H9 (cell line): ENCODE results near the gene ASCC2. TPM values are rescaled to one million over a fixed set of nuclear protein-coding genes. Genes with fewer than 3 reads are reported as not detected.
A peak's percentile ranks its signal among the peaks of the same experiment; 100 is the strongest.

Source experiments
- DNase-seq: peaks from one replicate; pipeline ENCODE4 v3.0.0-alpha.2; 2017
- H2AFZ ChIP-seq: one replicate; pipeline ENCODE4 v1.6.1; 2013; ENCODE audit warnings: mild to moderate bottlenecking, low read length, control low read depth, moderate library complexity
- H2AK5ac ChIP-seq: 2 replicates; pipeline ENCODE4 v1.6.1; 2013; ENCODE audit warnings: low read length, control low read depth, mixed read lengths; ENCODE audit not compliant: insufficient read length
- H2BK120ac ChIP-seq: one replicate; pipeline ENCODE4 v1.6.1; 2013; ENCODE audit warnings: low read depth, mild to moderate bottlenecking, low read length, control low read depth, inconsistent platforms; ENCODE audit not compliant: poor library complexity, severe bottlenecking
- H2BK12ac ChIP-seq: 2 replicates; pipeline ENCODE4 v1.6.1; 2013; ENCODE audit warnings: low read length, control low read depth, mixed read lengths, low read depth; ENCODE audit not compliant: insufficient read length
- H2BK15ac ChIP-seq: 2 replicates; pipeline ENCODE4 v1.6.1; 2013; ENCODE audit warnings: low read depth, low read length, control low read depth
- H2BK20ac ChIP-seq: one replicate; pipeline ENCODE4 v1.6.1; 2013; ENCODE audit warnings: low read depth, mild to moderate bottlenecking, low read length, control low read depth, inconsistent platforms; ENCODE audit not compliant: poor library complexity, severe bottlenecking
- H2BK5ac ChIP-seq: 2 replicates; pipeline ENCODE4 v1.6.1; 2013; ENCODE audit warnings: low read length, control low read depth, mixed read lengths; ENCODE audit not compliant: insufficient read length
- H3K14ac ChIP-seq: 2 replicates; pipeline ENCODE4 v1.6.1; 2013; ENCODE audit warnings: low read length, control low read depth; ENCODE audit not compliant: insufficient read depth
- H3K18ac ChIP-seq: 2 replicates; pipeline ENCODE4 v1.6.1; 2013; ENCODE audit warnings: low read depth, mild to moderate bottlenecking, mixed read lengths, low read length, control low read depth; ENCODE audit not compliant: insufficient read length
- H3K23ac ChIP-seq: 2 replicates; pipeline ENCODE4 v1.6.1; 2013; ENCODE audit warnings: low read length, control low read depth, mixed read lengths, low read depth; ENCODE audit not compliant: insufficient read length
- H3K23me2 ChIP-seq: 2 replicates; pipeline ENCODE4 v1.6.1; 2013; ENCODE audit warnings: low read depth, mild to moderate bottlenecking, mixed read lengths, low read length, control low read depth; ENCODE audit not compliant: insufficient read length, poor library complexity, severe bottlenecking
- H3K27ac ChIP-seq: 2 replicates; pipeline ENCODE4 v1.5.1; 2013; ENCODE audit warnings: low read length, control low read depth, mixed read lengths, low read depth; ENCODE audit not compliant: insufficient read length
- H3K27me3 ChIP-seq: 2 replicates; pipeline ENCODE4 v1.6.1; 2013; ENCODE audit warnings: low read length, control low read depth, inconsistent platforms; ENCODE audit not compliant: insufficient read depth
- H3K4ac ChIP-seq: 2 replicates; pipeline ENCODE4 v1.6.1; 2013; ENCODE audit warnings: low read depth, mild to moderate bottlenecking, control low read depth, inconsistent platforms, low read length, moderate library complexity
- H3K4me1 ChIP-seq: 2 replicates; pipeline ENCODE4 v1.6.1; 2013; ENCODE audit warnings: low read length, control low read depth, inconsistent platforms; ENCODE audit not compliant: insufficient read depth
- H3K4me2 ChIP-seq: 2 replicates; pipeline ENCODE4 v1.6.1; 2013; ENCODE audit warnings: low read length, control low read depth, mixed read lengths; ENCODE audit not compliant: insufficient read length, insufficient read depth
- H3K56ac ChIP-seq: 2 replicates; pipeline ENCODE4 v1.6.1; 2013; ENCODE audit warnings: low read depth, mild to moderate bottlenecking, mixed read lengths, low read length, control low read depth; ENCODE audit not compliant: insufficient read length
- H3K79me1 ChIP-seq: 2 replicates; pipeline ENCODE4 v1.6.1; 2013; ENCODE audit warnings: low read depth, mild to moderate bottlenecking, moderate library complexity, low read length, control low read depth, inconsistent platforms; ENCODE audit not compliant: insufficient read depth, poor library complexity, severe bottlenecking
- H3K79me2 ChIP-seq: 2 replicates; pipeline ENCODE4 v1.6.1; 2013; ENCODE audit warnings: low read length, control low read depth, inconsistent platforms; ENCODE audit not compliant: insufficient read depth
- H3K9ac ChIP-seq: 2 replicates; pipeline ENCODE4 v1.6.1; 2013; ENCODE audit warnings: low read length, control low read depth, mixed read lengths; ENCODE audit not compliant: insufficient read length; ENCODE audit errors: extremely low read depth
- H3K9me3 ChIP-seq: one replicate; pipeline ENCODE4 v1.6.1; 2013; ENCODE audit warnings: low read depth, low read length, inconsistent platforms; ENCODE audit not compliant: control insufficient read depth
- H3T11ph ChIP-seq: one replicate; pipeline ENCODE4 v1.6.1; 2013; ENCODE audit warnings: mild to moderate bottlenecking, low read length, control low read depth, inconsistent platforms
- H4K20me1 ChIP-seq: one replicate; pipeline ENCODE4 v1.6.1; 2013; ENCODE audit not compliant: control insufficient read depth, insufficient read length, insufficient read depth
- H4K5ac ChIP-seq: 2 replicates; pipeline ENCODE4 v1.6.1; 2013; ENCODE audit warnings: low read depth, mild to moderate bottlenecking, mixed read lengths, low read length, control low read depth; ENCODE audit not compliant: insufficient read length
- H4K8ac ChIP-seq: replicated peaks from 2 replicates; pipeline ENCODE4 v1.6.1; 2013; ENCODE audit warnings: low read length, control low read depth, mixed read lengths, low read depth; ENCODE audit not compliant: insufficient read length
- H4K91ac ChIP-seq: 2 replicates; pipeline ENCODE4 v1.6.1; 2013; ENCODE audit warnings: low read depth, mild to moderate bottlenecking, moderate library complexity, mixed read lengths, low read length, control low read depth; ENCODE audit not compliant: insufficient read length
- H3K27ac Mint-ChIP-seq, 3 experiments: 2 replicates in 2 of 3; 3 replicates in 1 of 3; pipeline ENCODE4 v1.8.0; 2020 to 2021; ENCODE audit warnings: mixed read lengths in 3 of 3, mild to moderate bottlenecking in 1 of 3, moderate library complexity in 1 of 3
- H3K27me3 Mint-ChIP-seq: 2 replicates; pipeline ENCODE4 v1.8.0; 2021; ENCODE audit warnings: low read depth, mild to moderate bottlenecking, moderate library complexity, mixed read lengths
- H3K36me3 Mint-ChIP-seq, 3 experiments: 2 replicates in 2 of 3; 3 replicates in 1 of 3; pipeline ENCODE4 v1.8.0; 2020 to 2021; ENCODE audit warnings: low read depth in 3 of 3, mixed read lengths in 3 of 3; ENCODE audit not compliant: insufficient read depth in 1 of 3
- H3K4me1 Mint-ChIP-seq, 2 experiments: 2 replicates each; pipeline ENCODE4 v1.8.0; 2020; ENCODE audit warnings: mixed read lengths in 2 of 2
- H3K4me3 Mint-ChIP-seq, 2 experiments: 2 replicates in 1 of 2; 3 replicates in 1 of 2; pipeline ENCODE4 v1.8.0; 2020 to 2021; ENCODE audit warnings: mild to moderate bottlenecking in 2 of 2, mixed read lengths in 2 of 2, moderate library complexity in 1 of 2
- H3K9me3 Mint-ChIP-seq, 2 experiments: 2 replicates in 1 of 2; 3 replicates in 1 of 2; pipeline ENCODE4 v1.8.0; 2020; ENCODE audit warnings: mild to moderate bottlenecking in 2 of 2, mixed read lengths in 2 of 2, moderate library complexity in 1 of 2
- WGBS: extraction: QIAGEN DNeasy Blood & Tissue Kit; methylation state at CpG from one replicate; pipeline ENCODE4 v1.1.7; 2013; ENCODE audit warnings: missing lambda C conversion rate, low lambda C conversion rate, mixed read lengths; ENCODE audit not compliant: insufficient read length; ENCODE audit errors: extremely low coverage; 5-methylcytosine and 5-hydroxymethylcytosine counted together
- total RNA-seq: library from RNA; stranded (reverse); gene quantifications from 2 replicates; pipeline ENCODE4 v1.2.1, GENCODE V29; 2021
- TF ChIP-seq, protein P1 (sequence below): fragments of 200-600 bp; sonication (generic); conservative IDR thresholded peaks from 3 replicates; pipeline ENCODE4 v1.8.0; 2021; ENCODE audit warnings: antibody characterized with exemption, mild to moderate bottlenecking

The ASCC2 gene
- total RNA-seq, 1 experiment from 2014 or later, result 48.2 TPM

DNA sequence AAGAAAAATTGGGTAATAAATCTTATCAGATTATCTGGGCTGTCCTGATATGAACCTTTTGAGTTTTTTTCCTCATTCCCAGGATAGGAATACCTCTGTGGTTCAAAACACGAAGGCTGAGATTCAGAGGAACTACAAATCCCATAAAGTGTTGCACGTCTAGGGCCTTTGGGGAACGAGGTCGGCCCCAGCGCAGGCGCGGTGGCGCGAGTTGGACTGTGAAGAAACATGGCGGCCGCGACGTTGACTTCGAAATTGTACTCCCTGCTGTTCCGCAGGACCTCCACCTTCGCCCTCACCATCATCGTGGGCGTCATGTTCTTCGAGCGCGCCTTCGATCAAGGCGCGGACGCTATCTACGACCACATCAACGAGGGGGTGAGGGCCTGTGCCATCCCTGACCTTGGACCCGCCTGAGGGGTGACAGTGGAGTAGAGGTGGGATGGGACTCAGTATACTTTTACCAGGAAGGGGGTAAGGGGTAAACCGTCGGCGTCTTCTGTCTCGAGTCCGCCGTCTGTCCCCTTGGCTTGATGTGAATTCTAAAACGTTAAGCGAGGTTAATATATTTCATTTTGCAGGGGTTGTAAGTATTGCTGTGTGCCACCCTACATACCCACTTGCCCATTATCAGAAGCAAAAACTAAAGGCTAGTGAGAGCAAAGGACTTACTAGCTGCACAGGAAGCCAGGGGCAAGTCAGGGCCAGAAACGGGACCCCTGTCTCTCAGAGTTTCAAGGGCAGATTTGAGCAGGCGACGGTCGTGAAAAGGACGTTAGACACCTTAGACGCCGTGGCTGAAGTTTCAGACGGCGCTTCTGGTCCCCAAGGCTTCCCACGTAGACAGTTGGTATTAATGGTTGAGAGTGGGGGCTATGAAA lies 70.7 kb downstream of the ASCC2 start, which contains the start of gene UQCR10:
UQCR10 (plus strand) TSS at position 199 of the 881 bp plus-strand sequence; CDS start at position 229, 30 bp downstream.
- Histone ChIP-seq H3K27ac (no peak within 1 kb of the TSS), H3K79me1 (no peaks in the 10 kb centered on the region), H3K4ac (no peak within 1 kb of the TSS), H3K18ac (peak within 1 kb of the TSS; percentile 98), H4K8ac (no peak within 1 kb of the TSS), H3K9me3 (no peaks in the 10 kb centered on the region), H2BK120ac (no peak within 1 kb of the TSS), H3T11ph (no peak within 1 kb of the TSS), H3K79me2 (peaks cover 7% of the 10 kb centered on the region; the same call in 1 of the 2 replicates), H4K91ac (no peak within 1 kb of the TSS), H2AFZ (peak within 1 kb of the TSS; percentile 94), H3K23ac (no peak within 1 kb of the TSS), H3K14ac (peak within 1 kb of the TSS; percentile 96), H4K5ac (peak within 1 kb of the TSS; percentile 81), H2BK12ac (no peak within 1 kb of the TSS), H3K23me2 (peaks cover 13% of the 10 kb centered on the region), H3K27me3 (no peaks in the 10 kb centered on the region), H3K9ac (peak within 1 kb of the TSS; percentile 100), H4K20me1 (no peaks in the 10 kb centered on the region), H2BK15ac (no peak within 1 kb of the TSS), H3K4me2 (peak within 1 kb of the TSS; percentile 90), H3K56ac (peak within 1 kb of the TSS; percentile 42), H3K4me1 (peaks cover 2% of the 10 kb centered on the region; the same call in 1 of the 2 replicates), H2BK5ac (peak within 1 kb of the TSS; percentile 33), H2BK20ac (no peak within 1 kb of the TSS), H2AK5ac (no peak within 1 kb of the TSS)
- no CpG with 5 or more reads among the region's 46 CpGs for WGBS
- Mint-ChIP-seq H3K4me1 (peaks cover 15 to 17% of the 10 kb centered on the region in 2 experiments), H3K36me3 (peaks cover 12 to 29% (median 24%) of the 10 kb centered on the region in 3 experiments; a peak in 6 of 7 replicates), H3K27ac (peak within 1 kb of the TSS; percentile 98 to 100 (median 99)), H3K9me3 (no peaks in the 10 kb centered on the region), H3K4me3 (peak within 1 kb of the TSS; percentile 100), H3K27me3 (peaks cover 4% of the 10 kb centered on the region; the same call in 1 of the 2 replicates)
- TF ChIP-seq, protein P1, sequence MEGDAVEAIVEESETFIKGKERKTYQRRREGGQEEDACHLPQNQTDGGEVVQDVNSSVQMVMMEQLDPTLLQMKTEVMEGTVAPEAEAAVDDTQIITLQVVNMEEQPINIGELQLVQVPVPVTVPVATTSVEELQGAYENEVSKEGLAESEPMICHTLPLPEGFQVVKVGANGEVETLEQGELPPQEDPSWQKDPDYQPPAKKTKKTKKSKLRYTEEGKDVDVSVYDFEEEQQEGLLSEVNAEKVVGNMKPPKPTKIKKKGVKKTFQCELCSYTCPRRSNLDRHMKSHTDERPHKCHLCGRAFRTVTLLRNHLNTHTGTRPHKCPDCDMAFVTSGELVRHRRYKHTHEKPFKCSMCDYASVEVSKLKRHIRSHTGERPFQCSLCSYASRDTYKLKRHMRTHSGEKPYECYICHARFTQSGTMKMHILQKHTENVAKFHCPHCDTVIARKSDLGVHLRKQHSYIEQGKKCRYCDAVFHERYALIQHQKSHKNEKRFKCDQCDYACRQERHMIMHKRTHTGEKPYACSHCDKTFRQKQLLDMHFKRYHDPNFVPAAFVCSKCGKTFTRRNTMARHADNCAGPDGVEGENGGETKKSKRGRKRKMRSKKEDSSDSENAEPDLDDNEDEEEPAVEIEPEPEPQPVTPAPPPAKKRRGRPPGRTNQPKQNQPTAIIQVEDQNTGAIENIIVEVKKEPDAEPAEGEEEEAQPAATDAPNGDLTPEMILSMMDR, result no peak
- peak; percentile 90 for DNase-seq
